Uterus (tissue), 2 donors: ENCODE measurements around the gene SMARCA4.

Experiments used
- POLR2A ChIP-seq, 2 donors: fragments of 450-650 bp; IDR thresholded peaks; one replicate each; pipeline ENCODE4 v1.6.1; 2016; ENCODE audit warnings: antibody characterized with exemption in 2 of 2, mild to moderate bottlenecking in 1 of 2, moderate library complexity in 1 of 2
- TF ChIP-seq, protein P1 (sequence below), 4 experiments: fragments of 200-600 bp in 2 of 4; fragments of 450-650 bp in 2 of 4; sonication (generic) in 2 of 4; IDR thresholded peaks; one replicate each; pipeline ENCODE4 v1.5.1; 2016 to 2019; ENCODE audit warnings: antibody characterized with exemption in 4 of 4, mild to moderate bottlenecking in 2 of 4, moderate library complexity in 1 of 4

DNA sequence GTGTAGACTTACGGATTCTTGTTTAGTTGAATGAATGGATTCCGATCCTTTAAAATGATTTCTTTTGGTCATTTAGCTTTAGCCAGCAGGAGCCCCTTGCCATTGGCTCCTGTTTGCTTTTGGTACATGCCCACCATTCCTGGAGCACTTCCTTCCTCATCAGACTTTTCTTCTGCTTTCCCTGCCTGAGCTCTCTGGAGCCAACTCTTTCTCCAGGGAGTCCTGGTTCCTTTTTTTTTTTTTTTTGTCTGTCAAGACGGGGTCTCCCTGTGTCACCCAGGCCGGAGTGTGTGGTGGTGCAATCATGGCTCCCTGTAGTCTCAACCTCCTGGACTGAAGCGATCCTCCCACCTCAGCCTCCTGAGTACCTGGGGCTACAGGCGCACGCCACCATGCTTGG is 37.8 kb downstream of the SMARCA4 start:
- TF ChIP-seq, protein P1, sequence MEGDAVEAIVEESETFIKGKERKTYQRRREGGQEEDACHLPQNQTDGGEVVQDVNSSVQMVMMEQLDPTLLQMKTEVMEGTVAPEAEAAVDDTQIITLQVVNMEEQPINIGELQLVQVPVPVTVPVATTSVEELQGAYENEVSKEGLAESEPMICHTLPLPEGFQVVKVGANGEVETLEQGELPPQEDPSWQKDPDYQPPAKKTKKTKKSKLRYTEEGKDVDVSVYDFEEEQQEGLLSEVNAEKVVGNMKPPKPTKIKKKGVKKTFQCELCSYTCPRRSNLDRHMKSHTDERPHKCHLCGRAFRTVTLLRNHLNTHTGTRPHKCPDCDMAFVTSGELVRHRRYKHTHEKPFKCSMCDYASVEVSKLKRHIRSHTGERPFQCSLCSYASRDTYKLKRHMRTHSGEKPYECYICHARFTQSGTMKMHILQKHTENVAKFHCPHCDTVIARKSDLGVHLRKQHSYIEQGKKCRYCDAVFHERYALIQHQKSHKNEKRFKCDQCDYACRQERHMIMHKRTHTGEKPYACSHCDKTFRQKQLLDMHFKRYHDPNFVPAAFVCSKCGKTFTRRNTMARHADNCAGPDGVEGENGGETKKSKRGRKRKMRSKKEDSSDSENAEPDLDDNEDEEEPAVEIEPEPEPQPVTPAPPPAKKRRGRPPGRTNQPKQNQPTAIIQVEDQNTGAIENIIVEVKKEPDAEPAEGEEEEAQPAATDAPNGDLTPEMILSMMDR (IDR thresholded peaks at IDR 0.05): no peak
- TF ChIP-seq POLR2A (IDR thresholded peaks at IDR 0.05): no peak
